Adipose tissue (tissue), 3 donors: ENCODE data around the gene ZNF431. TPM values are rescaled to one million over a fixed set of nuclear protein-coding genes. Genes with fewer than 3 reads are reported as not detected.
"Not testable (repeated sequence)": the region's sequence is repeated elsewhere in the genome, so short reads cannot be mapped to it uniquely, and the experiment has no call there.

Experiments used
- H3K27ac ChIP-seq: one replicate; pipeline ENCODE4 v1.5.1; 2013; ENCODE audit warnings: low read depth, low read length
- WGBS, 3 donors: extraction: QIAGEN DNeasy Blood & Tissue Kit; methylation state at CpG; one replicate each; pipeline ENCODE4 v1.1.7; 2013; 5-methylcytosine and 5-hydroxymethylcytosine counted together
- polyA plus RNA-seq, 3 donors: library from polyadenylated mRNA; stranded (reverse); fragments of 200-250 nt; gene quantifications; one replicate each; pipeline ENCODE4 v1.2.3, GENCODE V29; 2013
- donor health status: healthy with polysubstance abuse.
- donor health status: Bipolar disorder and iron deficiency.
- donor health status: healthy.

ZNF431 gene
- polyA plus RNA-seq, 3 donors: 3.3 to 6.4 (median 4.7) TPM

DNA sequence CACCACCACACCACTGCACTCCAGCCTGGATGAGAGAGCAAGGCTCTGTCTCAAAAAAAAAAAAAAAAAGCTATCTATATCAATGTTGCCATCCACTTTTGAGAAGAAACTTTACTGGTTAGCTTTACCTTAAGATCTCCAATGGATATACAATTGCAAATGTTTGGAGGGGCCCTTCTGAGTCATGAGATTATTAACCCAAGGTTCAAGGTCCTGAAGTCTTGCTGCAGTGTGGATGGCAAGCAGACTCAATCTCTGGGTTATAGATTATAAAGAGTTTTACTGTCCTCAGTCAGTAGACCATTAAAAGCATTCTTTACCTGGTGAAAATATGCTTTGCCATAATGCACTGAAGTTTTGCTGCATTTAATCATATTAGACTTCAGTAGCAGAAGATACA lies 3.7 kb upstream of the ZNF431 start:
- no peak overlapping the region for H3K27ac ChIP-seq

DNA sequence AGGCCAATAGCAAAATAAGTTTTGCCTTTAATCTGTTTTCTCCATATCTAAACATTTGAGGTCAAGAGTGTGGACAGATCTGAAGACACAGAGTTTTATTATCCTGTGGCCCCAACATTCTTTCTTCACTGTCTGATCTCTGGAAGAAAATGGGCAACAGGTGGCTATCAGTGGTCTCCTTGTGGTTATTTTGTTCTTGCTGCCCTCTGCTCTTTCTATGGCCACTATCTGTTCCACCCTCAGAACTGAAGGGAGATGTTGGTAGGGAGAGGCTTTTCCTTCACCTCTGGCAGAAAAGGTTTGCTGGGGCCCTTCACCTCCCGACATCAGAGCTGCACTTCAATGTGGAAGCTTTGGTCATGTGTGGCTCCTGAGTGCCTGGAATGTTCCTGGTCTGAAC lies 834 bp upstream of the ZNF431 start:
- 71 to 96% (median 90%) methylated on average over 1 of the region's 1 CpG for WGBS, 3 donors
- not testable (repeated sequence) for H3K27ac ChIP-seq

DNA sequence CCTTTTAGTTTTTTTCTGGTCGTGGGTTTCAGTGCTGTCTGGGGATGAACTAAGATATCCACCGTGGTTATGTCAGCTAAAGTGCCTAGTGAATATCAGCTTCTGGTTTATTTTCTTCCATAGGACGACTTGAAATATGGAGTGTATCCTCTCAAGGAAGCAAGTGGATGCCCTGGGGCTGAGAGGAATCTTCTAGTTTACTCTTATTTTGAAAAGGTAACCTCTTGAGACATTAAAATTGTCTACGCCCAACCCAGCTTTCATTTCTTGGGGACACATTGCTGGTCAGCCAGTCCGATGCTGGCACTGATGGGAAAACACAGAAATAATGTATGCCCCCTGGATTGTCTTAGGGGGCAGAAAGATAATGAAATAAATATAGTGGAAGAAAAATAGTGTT lies 1.6 kb downstream of the ZNF431 start:
- no peak overlapping the region for H3K27ac ChIP-seq
- 86 to 93% (median 91%) methylated on average over 5 of the region's 5 CpGs for WGBS, 3 donors

DNA sequence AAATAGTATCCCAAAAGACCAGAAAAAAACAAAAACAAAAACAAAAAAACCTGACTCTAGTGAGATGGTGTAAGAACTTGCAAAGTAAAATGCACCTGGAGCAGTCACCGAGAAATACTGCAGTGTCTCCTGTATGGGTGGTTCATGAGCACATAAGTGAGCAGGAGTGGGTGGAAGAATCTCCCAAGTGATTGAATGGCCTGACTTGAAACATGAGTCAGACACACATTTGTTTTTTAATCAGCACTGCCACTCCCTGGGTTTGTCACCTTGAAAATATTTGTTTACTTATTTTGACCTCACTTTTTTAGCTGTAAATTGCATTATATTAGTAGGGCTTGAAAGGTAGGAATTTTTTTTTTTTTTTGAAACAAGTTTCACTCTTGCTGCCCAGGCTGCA lies 2.0 kb downstream of the ZNF431 start:
- H3K27ac ChIP-seq: no peak overlapping the region
- WGBS, 3 donors: 93 to 97% (median 94%) methylated on average over 1 of the region's 1 CpG

- H3K27ac ChIP-seq: no peak overlapping the region
- 86 to 93% (median 93%) methylated on average over 1 of the region's 1 CpG for WGBS, 3 donors
Measured at GRCh38 chr19:21147540-21147939, 5.7 kb downstream of the ZNF431 start.

DNA sequence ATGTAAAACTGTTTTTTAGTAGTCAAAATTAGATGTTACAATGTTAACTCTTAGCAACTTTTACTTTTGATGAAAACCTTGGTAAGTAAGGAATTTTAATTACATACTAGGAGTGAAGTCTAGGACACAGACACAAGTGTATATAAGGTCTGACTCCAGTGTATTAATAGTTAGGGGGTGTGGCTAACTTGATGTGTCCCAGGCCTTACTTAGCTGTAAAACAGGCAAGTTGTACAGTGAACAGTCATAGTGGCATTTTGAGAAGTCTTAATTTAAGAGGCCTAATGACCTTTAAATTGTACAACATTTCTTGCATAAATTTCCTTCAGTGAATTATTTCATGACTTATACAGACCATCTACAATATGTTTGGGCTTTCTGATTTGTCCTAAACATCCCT lies 6.8 kb downstream of the ZNF431 start:
- no peak overlapping the region for H3K27ac ChIP-seq

DNA sequence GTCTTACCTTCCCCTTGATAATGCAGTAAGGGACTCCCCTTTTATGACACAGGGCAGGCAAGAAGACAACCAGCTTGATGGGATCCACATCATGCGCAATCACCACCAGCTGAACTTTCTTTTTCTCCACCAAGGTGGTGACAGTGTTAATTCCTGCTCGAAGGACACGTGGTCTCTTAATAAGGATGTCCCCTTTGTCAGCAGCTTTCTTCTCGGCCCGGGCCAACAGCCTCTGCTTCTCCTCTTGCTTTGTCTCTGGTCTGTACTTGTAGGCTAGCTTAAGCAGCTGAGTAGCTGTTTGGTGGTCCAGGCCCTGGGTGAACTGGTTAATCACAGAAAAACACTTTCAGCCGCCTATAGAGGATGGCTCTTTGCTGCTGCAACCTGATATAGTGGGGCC lies 8.0 kb downstream of the ZNF431 start:
- no peak overlapping the region for H3K27ac ChIP-seq
- 93 to 98% (median 98%) methylated on average over 6 of the region's 6 CpGs for WGBS, 3 donors

- 94 to 100% (median 95%) methylated on average over 1 of the region's 1 CpG for WGBS, 3 donors
- H3K27ac ChIP-seq: no peak overlapping the region
Measured at GRCh38 chr19:21151460-21151859, 9.6 kb downstream of the ZNF431 start.

- H3K27ac ChIP-seq: no peak overlapping the region
- WGBS, 3 donors: 97 to 100% (median 97%) methylated on average over 1 of the region's 1 CpG
Measured at GRCh38 chr19:21158523-21159135, 16.8 kb downstream of the ZNF431 start.

- 96 to 98% (median 96%) methylated on average over 5 of the region's 5 CpGs for WGBS, 3 donors
- no peak overlapping the region for H3K27ac ChIP-seq
Measured at GRCh38 chr19:21164541-21164940, 22.7 kb downstream of the ZNF431 start.

DNA sequence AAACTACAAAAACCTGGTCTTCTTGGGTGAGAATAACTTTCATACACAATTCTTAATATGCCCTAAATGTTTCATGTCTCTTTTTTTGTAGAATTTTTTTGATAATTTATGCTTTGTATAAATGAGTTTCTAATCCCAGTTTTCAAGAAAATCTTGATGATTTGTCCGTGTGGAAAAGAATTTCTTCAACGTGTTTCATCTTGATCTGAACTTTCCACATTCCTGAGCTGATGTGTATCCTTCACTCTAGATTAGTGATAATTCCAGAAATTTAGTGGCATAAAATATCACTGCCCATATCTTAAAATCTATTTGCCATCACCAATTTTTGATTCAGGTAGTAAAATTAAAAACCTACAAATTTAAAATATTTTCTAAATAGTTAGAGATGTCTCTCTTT lies 24.6 kb downstream of the ZNF431 start:
- WGBS, 3 donors: 81 to 94% (median 92%) methylated on average over 2 of the region's 2 CpGs
- H3K27ac ChIP-seq: no peak overlapping the region

- no peak overlapping the region for H3K27ac ChIP-seq
- 53 to 65% (median 60%) methylated on average over 7 of the region's 7 CpGs for WGBS, 3 donors
Measured at GRCh38 chr19:21197590-21198295, 55.9 kb downstream of the ZNF431 start.

- no peak overlapping the region for H3K27ac ChIP-seq
- 35 to 49% (median 37%) methylated on average over 9 of the region's 9 CpGs for WGBS, 3 donors
Measured at GRCh38 chr19:21202865-21203494, 61.1 kb downstream of the ZNF431 start.

- 8 to 42% (median 30%) methylated on average over 6 of the region's 6 CpGs for WGBS, 3 donors
- no peak overlapping the region for H3K27ac ChIP-seq
Measured at GRCh38 chr19:21210037-21210621, 68.3 kb downstream of the ZNF431 start.

- no peak overlapping the region for H3K27ac ChIP-seq
Measured at GRCh38 chr19:21221693-21222092, 79.9 kb downstream of the ZNF431 start.

DNA sequence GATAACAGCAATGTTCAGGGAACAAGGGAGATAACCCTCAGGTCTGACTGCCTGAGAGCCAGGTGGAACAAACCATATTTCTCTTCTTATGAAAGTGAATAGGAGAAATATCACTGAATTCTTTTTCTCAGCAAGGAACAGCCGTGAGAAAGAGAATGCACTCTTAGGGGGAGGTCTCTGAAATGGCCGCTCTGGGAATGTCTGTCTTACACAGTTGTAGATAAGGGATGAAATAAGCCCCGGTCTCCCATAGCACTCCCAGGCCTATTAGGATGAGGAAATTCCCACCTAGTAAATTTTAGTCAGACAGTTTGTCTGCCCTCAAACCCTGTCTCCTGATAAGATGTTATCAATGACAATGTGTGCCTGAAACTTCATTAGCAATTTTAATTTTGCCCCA lies 88.1 kb downstream of the ZNF431 start:
- not testable (repeated sequence) for H3K27ac ChIP-seq
- WGBS, 3 donors: 79 to 82% (median 80%) methylated on average over 3 of the region's 3 CpGs

- H3K27ac ChIP-seq: no peak overlapping the region
- 81 to 88% (median 84%) methylated on average over 2 of the region's 2 CpGs for WGBS, 3 donors
Measured at GRCh38 chr19:21233691-21234090, 91.9 kb downstream of the ZNF431 start.

DNA sequence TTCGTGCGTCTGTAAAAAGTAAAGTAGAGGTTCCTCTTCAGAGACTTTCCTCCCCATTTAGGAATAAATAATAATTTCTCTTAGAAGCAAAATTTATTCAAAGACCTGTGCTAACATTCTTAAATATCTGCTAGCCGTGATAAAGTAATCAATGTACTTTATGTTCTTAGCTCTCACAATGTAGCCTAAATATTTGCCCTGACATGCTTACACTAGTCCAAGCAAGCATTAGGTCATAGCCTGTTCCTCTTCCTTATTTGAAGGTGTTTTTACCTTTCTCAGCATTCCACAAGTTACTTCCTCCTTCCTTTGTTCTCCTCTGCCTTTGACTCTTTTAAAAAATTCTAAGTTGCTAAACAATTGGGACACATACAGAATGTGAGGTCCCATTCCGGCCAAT lies 94.9 kb downstream of the ZNF431 start:
- H3K27ac ChIP-seq: not testable (repeated sequence)
- WGBS, 3 donors: 82 to 93% (median 85%) methylated on average over 4 of the region's 4 CpGs

GRCh38 chr19:21238670-21239069 lies 96.8 kb downstream of the ZNF431 start:
- H3K27ac ChIP-seq: no peak overlapping the region
- 85 to 87% (median 87%) methylated on average over 2 of the region's 2 CpGs for WGBS, 3 donors
